ENCODE data around the gene ARID4B.

GRCh38 chr1:235268379-235269125, 59.4 kb downstream of the ARID4B start:
- TF ChIP-seq SP1 (IDR thresholded peaks at IDR 0.05; ENCODE audit: low read depth) = no peak
- no peak for TF ChIP-seq CTCF (IDR thresholded peaks at IDR 0.05 in 2 of 3, conservative IDR thresholded peaks at IDR 0.05 in 1 of 3; ENCODE audit: borderline replicate concordance in 1 of 3, insufficient read depth in 1 of 3, low read depth in 2 of 3, low read length in 2 of 3)
- TF ChIP-seq POLR2AphosphoS5 (IDR thresholded peaks at IDR 0.05; ENCODE audit: low read depth, low read length) = no peak
- no peak for TF ChIP-seq CEBPB (IDR thresholded peaks at IDR 0.05; ENCODE audit: low read depth)
- TF ChIP-seq EZH2 (IDR thresholded peaks at IDR 0.05) = no peak
- TF ChIP-seq EGR1 (IDR thresholded peaks at IDR 0.05; ENCODE audit: low read depth) = no peak
- no peak for TF ChIP-seq POLR2A (IDR thresholded peaks at IDR 0.05; ENCODE audit: borderline replicate concordance, extremely low read depth, insufficient read depth, insufficient read length)
- no peak for TF ChIP-seq TCF7L2 (IDR thresholded peaks at IDR 0.05; ENCODE audit: borderline replicate concordance, extremely low read depth, insufficient read depth, insufficient read length)
- no peak for TF ChIP-seq FOSL1 (IDR thresholded peaks at IDR 0.05; ENCODE audit: low read depth)
- no peak for TF ChIP-seq ZNF274 (IDR thresholded peaks at IDR 0.05; ENCODE audit: low read depth, low read length)
- TF ChIP-seq JUND (IDR thresholded peaks at IDR 0.05) = no peak
